Lower leg skin (tissue), 4 donors: Measurements from ENCODE around the gene PDXDC1. TPM values are rescaled to one million over a fixed set of nuclear protein-coding genes. Genes with fewer than 3 reads are reported as not detected.

ENCODE experiments used
- DNase-seq, 2 donors: peaks; one replicate each; pipeline ENCODE4 v3.0.0-alpha.2; 2019; ENCODE audit warnings: low spot score in 2 of 2
- H3K4me3 ChIP-seq: fragments of 200-600 bp; sonication (generic); 2 replicates; pipeline ENCODE4 v1.5.1; 2017; ENCODE audit warnings: mild to moderate bottlenecking, low read depth; ENCODE audit not compliant: poor library complexity, severe bottlenecking
- POLR2A ChIP-seq, 2 donors: fragments of 450-650 bp; IDR thresholded peaks; one replicate each; pipeline ENCODE4 v1.6.1; 2016 to 2017; ENCODE audit warnings: antibody characterized with exemption in 2 of 2, mild to moderate bottlenecking in 1 of 2, moderate library complexity in 1 of 2
- WGBS, 2 donors: methylation state at CpG; one replicate each; pipeline ENCODE4 v1.1.5; 2018; 5-methylcytosine and 5-hydroxymethylcytosine counted together
- intact Hi-C: fragments of 100-400 bp; cut with DNase I; formaldehyde crosslinking; loops from one replicate; pipeline ENCODE4 v1.15.0; 2023; ENCODE audit warnings: low total_unique reads
- total RNA-seq, 4 donors: library from RNA; depleted of rRNA; stranded (reverse); fragments of >200 nt; gene quantifications; one replicate each; pipeline ENCODE4 v1.1.0, GENCODE V29; 2016
- TF ChIP-seq, protein P1 (sequence below), 3 donors: fragments of 450-650 bp; IDR thresholded peaks; one replicate each; pipeline ENCODE4 v1.5.1; 2016; ENCODE audit warnings: antibody characterized with exemption in 3 of 3, mild to moderate bottlenecking in 3 of 3, moderate library complexity in 2 of 3

PDXDC1 gene
- total RNA-seq, 4 donors from 2014 or later, result 38.2 to 63.0 (median 50.1) TPM

DNA sequence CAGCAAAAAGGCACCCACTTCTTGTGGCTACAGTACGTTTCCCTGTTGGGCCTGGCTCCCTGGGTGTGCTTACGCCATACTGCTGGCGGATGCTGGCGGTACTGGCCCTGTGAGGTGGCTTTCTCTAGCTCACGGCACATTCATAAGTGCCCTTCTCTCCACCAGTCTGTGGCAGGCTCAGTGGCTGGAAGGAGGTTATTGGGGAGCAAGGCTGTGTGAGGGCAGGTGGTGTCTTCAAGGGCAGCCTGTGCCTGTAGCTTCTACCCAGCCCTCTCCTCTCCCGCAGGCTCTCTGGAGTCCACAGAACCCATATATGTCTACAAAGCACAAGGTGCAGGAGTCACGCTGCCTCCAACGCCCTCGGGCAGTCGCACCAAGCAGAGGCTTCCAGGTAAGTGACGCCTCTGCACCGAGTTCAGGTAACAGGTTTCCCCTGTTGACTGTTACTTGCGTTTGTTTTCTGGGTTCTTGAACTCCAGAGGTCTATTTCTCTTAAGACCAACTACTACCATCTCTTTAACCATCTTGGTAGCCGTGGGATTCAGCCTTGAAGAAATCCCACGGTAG lies 60.4 kb downstream of the PDXDC1 start:
- intact Hi-C loops, result no loop called here
- DNase-seq, result no peak
- TF ChIP-seq, protein P1, sequence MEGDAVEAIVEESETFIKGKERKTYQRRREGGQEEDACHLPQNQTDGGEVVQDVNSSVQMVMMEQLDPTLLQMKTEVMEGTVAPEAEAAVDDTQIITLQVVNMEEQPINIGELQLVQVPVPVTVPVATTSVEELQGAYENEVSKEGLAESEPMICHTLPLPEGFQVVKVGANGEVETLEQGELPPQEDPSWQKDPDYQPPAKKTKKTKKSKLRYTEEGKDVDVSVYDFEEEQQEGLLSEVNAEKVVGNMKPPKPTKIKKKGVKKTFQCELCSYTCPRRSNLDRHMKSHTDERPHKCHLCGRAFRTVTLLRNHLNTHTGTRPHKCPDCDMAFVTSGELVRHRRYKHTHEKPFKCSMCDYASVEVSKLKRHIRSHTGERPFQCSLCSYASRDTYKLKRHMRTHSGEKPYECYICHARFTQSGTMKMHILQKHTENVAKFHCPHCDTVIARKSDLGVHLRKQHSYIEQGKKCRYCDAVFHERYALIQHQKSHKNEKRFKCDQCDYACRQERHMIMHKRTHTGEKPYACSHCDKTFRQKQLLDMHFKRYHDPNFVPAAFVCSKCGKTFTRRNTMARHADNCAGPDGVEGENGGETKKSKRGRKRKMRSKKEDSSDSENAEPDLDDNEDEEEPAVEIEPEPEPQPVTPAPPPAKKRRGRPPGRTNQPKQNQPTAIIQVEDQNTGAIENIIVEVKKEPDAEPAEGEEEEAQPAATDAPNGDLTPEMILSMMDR (IDR thresholded peaks at IDR 0.05), result no peak
- TF ChIP-seq POLR2A (IDR thresholded peaks at IDR 0.05), result no peak
- no peak overlapping the region for H3K4me3 ChIP-seq
- WGBS, 2 donors, result 58 to 63% methylated on average over 15 of the region's 15 CpGs

DNA sequence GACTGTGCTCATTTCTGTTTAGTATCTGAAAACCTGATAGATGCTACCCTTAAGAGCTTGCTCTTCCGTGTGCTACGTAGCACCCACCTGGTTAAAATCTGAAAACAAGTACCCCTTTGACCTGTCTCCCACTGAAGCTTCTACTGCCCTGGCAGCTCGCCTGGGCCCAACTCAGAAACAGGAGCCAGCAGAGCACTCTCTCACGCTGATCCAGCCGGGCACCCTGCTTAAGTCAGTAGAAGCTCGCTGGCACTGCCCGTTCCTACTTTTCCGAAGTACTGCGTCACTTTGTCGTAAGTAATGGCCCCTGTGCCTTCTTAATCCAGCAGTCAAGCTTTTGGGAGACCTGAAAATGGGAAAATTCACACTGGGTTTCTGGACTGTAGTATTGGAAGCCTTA lies 62.2 kb downstream of the PDXDC1 start:
- intact Hi-C loops, result no loop called here
- TF ChIP-seq POLR2A (IDR thresholded peaks at IDR 0.05), result no peak
- TF ChIP-seq, protein P1 (IDR thresholded peaks at IDR 0.05), result no peak
- H3K4me3 ChIP-seq, result no peak overlapping the region
- 83 to 89% methylated on average over 10 of the region's 10 CpGs for WGBS, 2 donors
- no peak for DNase-seq

DNA sequence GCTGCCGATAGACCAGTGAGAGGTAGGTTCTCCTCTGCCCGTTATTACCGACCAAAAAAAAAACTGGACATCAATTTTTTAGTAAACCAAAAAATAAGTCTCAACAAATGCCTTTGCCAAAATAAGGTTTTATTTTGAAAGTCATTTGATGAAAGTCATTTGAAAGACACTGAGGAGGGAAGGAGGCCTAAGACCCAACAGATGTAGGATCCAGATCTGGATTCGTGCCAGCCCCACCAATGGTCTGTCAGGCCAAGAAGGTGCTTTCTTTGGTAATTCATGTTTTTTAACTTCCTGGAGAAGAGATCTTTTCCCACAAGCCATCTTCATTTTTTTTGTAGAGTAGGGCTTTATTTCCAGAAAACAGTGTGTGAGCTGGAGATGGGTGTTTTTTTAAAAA lies 62.9 kb downstream of the PDXDC1 start:
- DNase-seq, result no peak
- intact Hi-C loops, result no loop called here
- TF ChIP-seq, protein P1 (IDR thresholded peaks at IDR 0.05), result no peak
- TF ChIP-seq POLR2A (IDR thresholded peaks at IDR 0.05), result no peak
- no peak overlapping the region for H3K4me3 ChIP-seq
- WGBS, 2 donors, result 82 to 96% methylated on average over 4 of the region's 4 CpGs

DNA sequence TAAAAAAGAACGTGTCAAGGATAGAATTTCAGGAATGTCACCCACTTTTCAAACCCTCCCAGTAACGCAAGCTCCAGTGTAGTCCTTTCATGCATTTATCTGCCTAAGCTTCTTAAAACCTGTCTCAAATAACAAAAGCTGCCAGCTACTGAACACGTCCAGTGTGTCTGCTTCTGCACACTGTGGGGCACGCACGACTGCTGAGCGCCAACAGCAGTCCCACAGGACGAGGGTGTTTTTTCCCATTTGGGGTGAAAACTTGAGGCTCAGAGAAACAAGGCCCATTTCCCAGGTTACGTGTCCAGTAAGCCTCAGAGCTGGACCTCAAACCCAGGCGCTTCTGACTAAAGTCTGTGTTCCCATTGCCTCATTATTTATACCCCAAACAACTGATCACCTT lies 63.9 kb downstream of the PDXDC1 start:
- WGBS, 2 donors, result 82 to 85% methylated on average over 9 of the region's 9 CpGs
- intact Hi-C loops, result no loop called here
- no peak overlapping the region for H3K4me3 ChIP-seq
- TF ChIP-seq, protein P1 (IDR thresholded peaks at IDR 0.05), result no peak
- no peak for TF ChIP-seq POLR2A (IDR thresholded peaks at IDR 0.05)
- no peak for DNase-seq

DNA sequence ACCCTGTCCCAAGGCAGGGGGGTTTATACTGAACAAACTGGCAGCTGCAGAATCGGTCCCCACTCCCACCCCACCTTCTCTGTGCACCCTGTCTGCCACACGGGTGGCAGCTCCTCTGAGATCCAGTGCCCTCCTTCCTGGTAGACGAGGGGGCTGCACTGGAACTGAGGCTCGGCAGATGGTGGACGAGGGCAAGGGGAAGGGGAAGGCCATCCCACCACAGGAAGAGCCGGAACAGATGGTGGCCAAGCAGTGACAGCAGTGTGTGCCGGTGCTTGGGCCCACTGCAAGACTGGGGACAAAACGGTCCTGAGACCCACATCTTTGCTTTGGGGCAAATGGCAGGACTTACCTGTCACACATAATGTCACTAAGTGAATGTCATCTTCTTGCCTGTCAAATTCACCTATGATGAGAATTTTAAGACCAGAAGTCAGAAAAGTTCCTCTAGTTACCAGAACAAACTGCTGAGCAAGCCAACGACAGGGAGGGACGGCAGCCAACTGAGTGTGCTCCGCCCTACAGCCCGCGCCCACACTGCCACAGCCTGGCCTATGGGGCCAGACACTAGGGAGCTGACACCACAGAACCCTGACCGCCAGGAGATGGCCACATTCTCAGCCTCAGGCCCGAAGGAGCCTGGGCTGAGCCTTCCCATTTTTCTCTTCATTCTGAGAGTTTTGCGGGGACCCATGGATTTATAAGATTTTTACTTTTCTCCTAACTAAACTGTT lies 66.6 kb downstream of the PDXDC1 start:
- DNase-seq, result peak; percentile 82 to 95
- no peak overlapping the region for H3K4me3 ChIP-seq
- TF ChIP-seq, protein P1 (IDR thresholded peaks at IDR 0.05), result no peak
- no peak for TF ChIP-seq POLR2A (IDR thresholded peaks at IDR 0.05)
- 24 to 41% methylated on average over 15 to 16 of the region's 16 CpGs for WGBS, 2 donors
- intact Hi-C loops, result no loop called here
